ENCODE results near the gene RNF182.
"Not testable (repeated sequence)": the region's sequence is repeated elsewhere in the genome, so short reads cannot be mapped to it uniquely, and the experiment has no call there.

The RNF182 gene

DNA sequence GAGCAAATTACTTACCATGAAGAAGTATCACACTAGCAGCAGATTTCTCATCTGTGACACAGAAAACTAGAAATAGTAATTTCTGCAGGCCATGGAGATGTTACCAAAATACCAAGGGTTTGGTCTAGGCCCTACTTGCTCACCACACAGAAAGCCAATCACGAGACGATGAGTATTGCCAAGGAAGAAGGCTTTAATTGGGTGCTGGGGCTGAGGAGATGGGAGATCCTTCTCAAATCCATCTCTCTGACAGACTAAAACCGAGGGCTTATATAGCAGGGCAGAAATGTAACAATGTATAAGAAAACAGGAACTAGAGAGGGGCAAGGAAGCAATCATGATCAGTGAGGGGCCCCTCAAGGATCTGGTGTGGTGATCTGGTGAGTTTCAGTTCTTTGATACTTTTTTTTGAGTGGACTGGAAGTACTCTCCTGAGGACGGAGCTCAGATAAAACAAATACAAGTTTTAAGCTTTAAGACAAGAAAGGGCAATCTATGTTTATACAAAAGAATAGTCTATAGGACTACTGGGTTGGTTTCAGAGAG is 40.9 kb downstream of the RNF182 start:
- ATAC-seq = no peak
- no peak for TF ChIP-seq ZNF70 (CRISPR knock-in tag; IDR thresholded peaks at IDR 0.05)
- TF ChIP-seq BACH2 (CRISPR knock-in tag; IDR thresholded peaks at IDR 0.05; ENCODE audit: borderline replicate concordance) = no peak
- TF ChIP-seq RARB (CRISPR knock-in tag; IDR thresholded peaks at IDR 0.05) = no peak
- no peak for TF ChIP-seq OSR1 (CRISPR knock-in tag; IDR thresholded peaks at IDR 0.05)
- TF ChIP-seq ZFP30 (CRISPR knock-in tag; IDR thresholded peaks at IDR 0.05) = no peak
- TF ChIP-seq GLIS3 (CRISPR knock-in tag; IDR thresholded peaks at IDR 0.05) = no peak
- TF ChIP-seq CSDC2 (CRISPR knock-in tag; IDR thresholded peaks at IDR 0.05) = no peak
- no peak for TF ChIP-seq ZNF565 (CRISPR knock-in tag; conservative IDR thresholded peaks at IDR 0.05; ENCODE audit: low read depth)
- TF ChIP-seq ARNTL (CRISPR knock-in tag; IDR thresholded peaks at IDR 0.05; ENCODE audit: borderline replicate concordance, low read depth) = no peak

DNA sequence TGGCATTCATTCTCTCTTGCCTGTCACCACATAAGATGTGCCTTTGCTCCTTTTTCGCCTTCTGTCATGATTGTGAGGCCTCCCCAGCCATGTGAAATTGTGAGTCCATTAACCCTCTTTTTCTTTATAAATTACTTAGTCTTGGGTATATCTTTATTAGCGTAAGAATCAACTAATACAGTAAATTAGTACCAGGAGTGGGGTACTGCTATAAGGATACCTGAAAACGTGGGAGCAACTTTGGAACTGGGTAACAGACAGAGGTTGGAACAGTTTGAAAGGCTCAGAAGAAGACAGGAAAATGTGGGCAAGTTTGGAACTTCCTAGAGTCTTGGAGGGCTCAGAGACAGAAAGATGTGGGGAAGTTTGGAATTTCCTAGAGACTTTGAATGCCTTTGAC is 46.6 kb downstream of the RNF182 start:
- no peak for ATAC-seq
- no peak for TF ChIP-seq ISL1 (CRISPR knock-in tag; IDR thresholded peaks at IDR 0.05)
- no peak for TF ChIP-seq ZFP3 (CRISPR knock-in tag; IDR thresholded peaks at IDR 0.05)
- no peak for TF ChIP-seq GLIS3 (CRISPR knock-in tag; IDR thresholded peaks at IDR 0.05)
- TF ChIP-seq ZFP30 (CRISPR knock-in tag; IDR thresholded peaks at IDR 0.05) = no peak
- no peak for TF ChIP-seq TOX (CRISPR knock-in tag; IDR thresholded peaks at IDR 0.05; ENCODE audit: borderline replicate concordance)
- no peak for TF ChIP-seq ZNF565 (CRISPR knock-in tag; conservative IDR thresholded peaks at IDR 0.05; ENCODE audit: low read depth)
- no peak for TF ChIP-seq OSR1 (CRISPR knock-in tag; IDR thresholded peaks at IDR 0.05)
- no peak for TF ChIP-seq RARB (CRISPR knock-in tag; IDR thresholded peaks at IDR 0.05)
- no peak for TF ChIP-seq SNAI2 (CRISPR knock-in tag; IDR thresholded peaks at IDR 0.05)
- no peak for TF ChIP-seq TCF4 (CRISPR knock-in tag; IDR thresholded peaks at IDR 0.05; ENCODE audit: borderline replicate concordance)
- TF ChIP-seq, protein P1, sequence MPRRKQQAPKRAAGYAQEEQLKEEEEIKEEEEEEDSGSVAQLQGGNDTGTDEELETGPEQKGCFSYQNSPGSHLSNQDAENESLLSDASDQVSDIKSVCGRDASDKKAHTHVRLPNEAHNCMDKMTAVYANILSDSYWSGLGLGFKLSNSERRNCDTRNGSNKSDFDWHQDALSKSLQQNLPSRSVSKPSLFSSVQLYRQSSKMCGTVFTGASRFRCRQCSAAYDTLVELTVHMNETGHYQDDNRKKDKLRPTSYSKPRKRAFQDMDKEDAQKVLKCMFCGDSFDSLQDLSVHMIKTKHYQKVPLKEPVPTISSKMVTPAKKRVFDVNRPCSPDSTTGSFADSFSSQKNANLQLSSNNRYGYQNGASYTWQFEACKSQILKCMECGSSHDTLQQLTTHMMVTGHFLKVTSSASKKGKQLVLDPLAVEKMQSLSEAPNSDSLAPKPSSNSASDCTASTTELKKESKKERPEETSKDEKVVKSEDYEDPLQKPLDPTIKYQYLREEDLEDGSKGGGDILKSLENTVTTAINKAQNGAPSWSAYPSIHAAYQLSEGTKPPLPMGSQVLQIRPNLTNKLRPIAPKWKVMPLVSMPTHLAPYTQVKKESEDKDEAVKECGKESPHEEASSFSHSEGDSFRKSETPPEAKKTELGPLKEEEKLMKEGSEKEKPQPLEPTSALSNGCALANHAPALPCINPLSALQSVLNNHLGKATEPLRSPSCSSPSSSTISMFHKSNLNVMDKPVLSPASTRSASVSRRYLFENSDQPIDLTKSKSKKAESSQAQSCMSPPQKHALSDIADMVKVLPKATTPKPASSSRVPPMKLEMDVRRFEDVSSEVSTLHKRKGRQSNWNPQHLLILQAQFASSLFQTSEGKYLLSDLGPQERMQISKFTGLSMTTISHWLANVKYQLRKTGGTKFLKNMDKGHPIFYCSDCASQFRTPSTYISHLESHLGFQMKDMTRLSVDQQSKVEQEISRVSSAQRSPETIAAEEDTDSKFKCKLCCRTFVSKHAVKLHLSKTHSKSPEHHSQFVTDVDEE (CRISPR knock-in tag; IDR thresholded peaks at IDR 0.05) = no peak
- no peak for TF ChIP-seq CREB5 (CRISPR knock-in tag; IDR thresholded peaks at IDR 0.05; ENCODE audit: low read depth)
- TF ChIP-seq, protein P2, sequence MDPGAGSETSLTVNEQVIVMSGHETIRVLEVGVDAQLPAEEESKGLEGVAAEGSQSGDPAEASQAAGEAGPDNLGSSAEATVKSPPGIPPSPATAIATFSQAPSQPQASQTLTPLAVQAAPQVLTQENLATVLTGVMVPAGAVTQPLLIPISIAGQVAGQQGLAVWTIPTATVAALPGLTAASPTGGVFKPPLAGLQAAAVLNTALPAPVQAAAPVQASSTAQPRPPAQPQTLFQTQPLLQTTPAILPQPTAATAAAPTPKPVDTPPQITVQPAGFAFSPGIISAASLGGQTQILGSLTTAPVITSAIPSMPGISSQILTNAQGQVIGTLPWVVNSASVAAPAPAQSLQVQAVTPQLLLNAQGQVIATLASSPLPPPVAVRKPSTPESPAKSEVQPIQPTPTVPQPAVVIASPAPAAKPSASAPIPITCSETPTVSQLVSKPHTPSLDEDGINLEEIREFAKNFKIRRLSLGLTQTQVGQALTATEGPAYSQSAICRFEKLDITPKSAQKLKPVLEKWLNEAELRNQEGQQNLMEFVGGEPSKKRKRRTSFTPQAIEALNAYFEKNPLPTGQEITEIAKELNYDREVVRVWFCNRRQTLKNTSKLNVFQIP (CRISPR knock-in tag; IDR thresholded peaks at IDR 0.05; ENCODE audit: borderline replicate concordance, low read depth) = no peak
- TF ChIP-seq BACH2 (CRISPR knock-in tag; IDR thresholded peaks at IDR 0.05; ENCODE audit: borderline replicate concordance) = no peak
- no peak for TF ChIP-seq ESRRG (CRISPR knock-in tag; IDR thresholded peaks at IDR 0.05)
- TF ChIP-seq, protein P3, sequence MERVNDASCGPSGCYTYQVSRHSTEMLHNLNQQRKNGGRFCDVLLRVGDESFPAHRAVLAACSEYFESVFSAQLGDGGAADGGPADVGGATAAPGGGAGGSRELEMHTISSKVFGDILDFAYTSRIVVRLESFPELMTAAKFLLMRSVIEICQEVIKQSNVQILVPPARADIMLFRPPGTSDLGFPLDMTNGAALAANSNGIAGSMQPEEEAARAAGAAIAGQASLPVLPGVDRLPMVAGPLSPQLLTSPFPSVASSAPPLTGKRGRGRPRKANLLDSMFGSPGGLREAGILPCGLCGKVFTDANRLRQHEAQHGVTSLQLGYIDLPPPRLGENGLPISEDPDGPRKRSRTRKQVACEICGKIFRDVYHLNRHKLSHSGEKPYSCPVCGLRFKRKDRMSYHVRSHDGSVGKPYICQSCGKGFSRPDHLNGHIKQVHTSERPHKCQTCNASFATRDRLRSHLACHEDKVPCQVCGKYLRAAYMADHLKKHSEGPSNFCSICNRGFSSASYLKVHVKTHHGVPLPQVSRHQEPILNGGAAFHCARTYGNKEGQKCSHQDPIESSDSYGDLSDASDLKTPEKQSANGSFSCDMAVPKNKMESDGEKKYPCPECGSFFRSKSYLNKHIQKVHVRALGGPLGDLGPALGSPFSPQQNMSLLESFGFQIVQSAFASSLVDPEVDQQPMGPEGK (CRISPR knock-in tag; IDR thresholded peaks at IDR 0.05; ENCODE audit: borderline replicate concordance) = no peak
- TF ChIP-seq ZNF70 (CRISPR knock-in tag; IDR thresholded peaks at IDR 0.05) = no peak

DNA sequence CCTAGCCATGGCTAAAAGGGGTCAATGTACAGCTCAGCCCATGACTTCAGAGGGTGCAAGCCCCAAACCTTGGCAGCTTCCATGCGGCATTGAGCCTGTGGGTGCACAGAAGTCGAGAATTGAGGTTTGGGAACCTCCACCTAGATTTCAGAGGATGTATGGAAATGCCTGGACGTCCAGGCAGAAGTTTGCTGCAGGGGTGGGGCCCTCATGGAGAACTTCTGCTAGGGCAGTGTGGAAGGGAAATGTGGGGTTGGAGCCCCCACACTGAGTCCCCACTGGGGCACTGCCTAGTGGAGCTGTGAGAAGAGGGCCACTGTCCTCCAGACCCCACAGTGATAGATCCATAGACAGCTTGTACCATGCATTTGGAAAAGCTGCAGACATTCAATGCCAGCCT is 47.9 kb downstream of the RNF182 start:
- ATAC-seq = not testable (repeated sequence)

- not testable (repeated sequence) for ATAC-seq
Observed at GRCh38 chr6:13973422-13973821, 48.7 kb downstream of the RNF182 start.

GRCh38 chr6:13978102-13978640 is 53.4 kb downstream of the RNF182 start:
- ATAC-seq = no peak
- TF ChIP-seq CREB5 (CRISPR knock-in tag; IDR thresholded peaks at IDR 0.05; ENCODE audit: low read depth) (no peak), TOX (CRISPR knock-in tag; IDR thresholded peaks at IDR 0.05; ENCODE audit: borderline replicate concordance) (no peak), ZNF8 (CRISPR knock-in tag; IDR thresholded peaks at IDR 0.05) (no peak), GLIS3 (CRISPR knock-in tag; IDR thresholded peaks at IDR 0.05) (no peak), ESRRG (CRISPR knock-in tag; IDR thresholded peaks at IDR 0.05) (no peak), ZC3H10 (CRISPR knock-in tag; IDR thresholded peaks at IDR 0.05) (no peak), ARNTL (CRISPR knock-in tag; IDR thresholded peaks at IDR 0.05; ENCODE audit: borderline replicate concordance, low read depth) (no peak)
- TF ChIP-seq, protein P1 (CRISPR knock-in tag; IDR thresholded peaks at IDR 0.05) = no peak

Data from SK-N-SH treated with all-trans-retinoic acid at 6 μM for 48 hours (cell line).